Left ventricle myocardium inferior (tissue), 1 donor: ENCODE measurements around the gene MYADML2. TPM values are rescaled to one million over a fixed set of nuclear protein-coding genes. Genes with fewer than 3 reads are reported as not detected.
A peak's percentile ranks its signal among the peaks of the same experiment; 100 is the strongest.

Experiments used
- DNase-seq: peaks from one replicate; pipeline ENCODE4 v3.0.0-alpha.2; 2020
- H3K27ac ChIP-seq: fragments of 200-600 bp; replicated peaks from 2 replicates; pipeline ENCODE4 v1.8.0; 2021
- H3K27me3 ChIP-seq: fragments of 200-600 bp; 2 replicates; pipeline ENCODE4 v1.8.0; 2021; ENCODE audit warnings: low read depth
- H3K36me3 ChIP-seq: fragments of 200-600 bp; 2 replicates; pipeline ENCODE4 v1.8.0; 2021
- H3K4me1 ChIP-seq: fragments of 200-600 bp; 2 replicates; pipeline ENCODE4 v1.8.0; 2021
- H3K4me3 ChIP-seq: fragments of 200-600 bp; 2 replicates; pipeline ENCODE4 v1.8.0; 2021; ENCODE audit warnings: mild to moderate bottlenecking, moderate library complexity
- H3K9me3 ChIP-seq: fragments of 200-600 bp; replicated peaks from 2 replicates; pipeline ENCODE4 v1.8.0; 2021
- intact Hi-C: fragments of 100-400 bp; cut with micrococcal nuclease; formaldehyde crosslinking; loops from one replicate; pipeline ENCODE4 v1.11.0; 2022
- total RNA-seq: library from RNA; stranded (reverse); fragmentation: NEBNext Ultra II Directional; extraction: Animal tissue kit (Norgen Biotek cat#: 25700); gene quantifications from one replicate; pipeline ENCODE4 v1.2.1, GENCODE V29; 2021
- TF ChIP-seq, protein P1 (sequence below): fragments of 200-600 bp; IDR thresholded peaks from 2 replicates; pipeline ENCODE4 v1.8.0; 2021; ENCODE audit warnings: antibody characterized with exemption, mild to moderate bottlenecking, borderline replicate concordance
- donor health status: DM: no; HTN: yes; CAD: no; lungs with severe emphysema.

Gene MYADML2
- total RNA-seq, 1 donor from 2014 or later = 7.2 TPM

- H3K4me1 ChIP-seq = peaks cover 20% of the 10 kb centered on the region
- DNase-seq = no peak
- intact Hi-C loops = no loop called here
- TF ChIP-seq, protein P1, sequence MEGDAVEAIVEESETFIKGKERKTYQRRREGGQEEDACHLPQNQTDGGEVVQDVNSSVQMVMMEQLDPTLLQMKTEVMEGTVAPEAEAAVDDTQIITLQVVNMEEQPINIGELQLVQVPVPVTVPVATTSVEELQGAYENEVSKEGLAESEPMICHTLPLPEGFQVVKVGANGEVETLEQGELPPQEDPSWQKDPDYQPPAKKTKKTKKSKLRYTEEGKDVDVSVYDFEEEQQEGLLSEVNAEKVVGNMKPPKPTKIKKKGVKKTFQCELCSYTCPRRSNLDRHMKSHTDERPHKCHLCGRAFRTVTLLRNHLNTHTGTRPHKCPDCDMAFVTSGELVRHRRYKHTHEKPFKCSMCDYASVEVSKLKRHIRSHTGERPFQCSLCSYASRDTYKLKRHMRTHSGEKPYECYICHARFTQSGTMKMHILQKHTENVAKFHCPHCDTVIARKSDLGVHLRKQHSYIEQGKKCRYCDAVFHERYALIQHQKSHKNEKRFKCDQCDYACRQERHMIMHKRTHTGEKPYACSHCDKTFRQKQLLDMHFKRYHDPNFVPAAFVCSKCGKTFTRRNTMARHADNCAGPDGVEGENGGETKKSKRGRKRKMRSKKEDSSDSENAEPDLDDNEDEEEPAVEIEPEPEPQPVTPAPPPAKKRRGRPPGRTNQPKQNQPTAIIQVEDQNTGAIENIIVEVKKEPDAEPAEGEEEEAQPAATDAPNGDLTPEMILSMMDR = no peak
- H3K27me3 ChIP-seq = no peaks in the 10 kb centered on the region
- peak overlapping the region; percentile 93 for H3K4me3 ChIP-seq
- peak overlapping the region; percentile 79 for H3K27ac ChIP-seq
- no peaks in the 10 kb centered on the region for H3K9me3 ChIP-seq
- H3K36me3 ChIP-seq = peaks cover 45% of the 10 kb centered on the region
Measured at GRCh38 chr17:81909966-81910839, 36.8 kb downstream of the MYADML2 start.

GRCh38 chr17:81909231-81909630 lies 37.8 kb downstream of the MYADML2 start:
- H3K4me3 ChIP-seq = no peak overlapping the region
- no peak for DNase-seq
- no peaks in the 10 kb centered on the region for H3K9me3 ChIP-seq
- peaks cover 44% of the 10 kb centered on the region for H3K36me3 ChIP-seq
- intact Hi-C loops = no loop called here
- H3K27ac ChIP-seq = no peak overlapping the region
- H3K4me1 ChIP-seq = peaks cover 20% of the 10 kb centered on the region
- no peaks in the 10 kb centered on the region for H3K27me3 ChIP-seq
- TF ChIP-seq, protein P1 = no peak

DNA sequence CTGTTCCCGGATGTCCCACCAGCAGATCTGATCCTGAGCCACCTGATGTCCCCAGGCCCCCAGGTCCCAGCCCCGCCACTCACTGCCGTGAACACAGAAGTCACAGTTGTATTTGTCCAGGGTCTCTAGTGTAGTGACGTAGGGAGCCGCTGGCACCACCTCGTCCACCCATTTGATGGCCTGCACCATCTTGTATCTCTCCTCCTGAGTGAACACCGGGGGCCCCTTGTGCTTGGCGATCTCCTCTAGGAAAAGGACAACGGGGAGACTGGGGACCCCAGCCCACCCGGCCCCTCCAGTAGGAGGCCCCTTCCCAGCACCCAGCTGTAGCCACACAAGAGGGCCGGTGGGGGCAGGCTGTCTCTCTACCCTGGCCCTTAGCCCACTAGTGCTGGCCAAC lies 38.2 kb downstream of the MYADML2 start:
- TF ChIP-seq, protein P1 = no peak
- no peak overlapping the region for H3K27ac ChIP-seq
- no peaks in the 10 kb centered on the region for H3K27me3 ChIP-seq
- no peak overlapping the region for H3K4me3 ChIP-seq
- DNase-seq = no peak
- H3K4me1 ChIP-seq = peaks cover 20% of the 10 kb centered on the region
- no peaks in the 10 kb centered on the region for H3K9me3 ChIP-seq
- intact Hi-C loops = no loop called here
- H3K36me3 ChIP-seq = peaks cover 39% of the 10 kb centered on the region

- no peaks in the 10 kb centered on the region for H3K9me3 ChIP-seq
- DNase-seq = no peak
- H3K27ac ChIP-seq = no peak overlapping the region
- peaks cover 24% of the 10 kb centered on the region for H3K4me1 ChIP-seq
- no peak overlapping the region for H3K4me3 ChIP-seq
- intact Hi-C loops = no loop called here
- TF ChIP-seq, protein P1 = no peak
- H3K27me3 ChIP-seq = no peaks in the 10 kb centered on the region
- peaks cover 27% of the 10 kb centered on the region for H3K36me3 ChIP-seq
Measured at GRCh38 chr17:81907219-81908145, 39.6 kb downstream of the MYADML2 start.

GRCh38 chr17:81906476-81907218 lies 40.4 kb downstream of the MYADML2 start:
- no peaks in the 10 kb centered on the region for H3K9me3 ChIP-seq
- TF ChIP-seq, protein P1 = no peak
- no peaks in the 10 kb centered on the region for H3K27me3 ChIP-seq
- intact Hi-C loops = no loop called here
- H3K27ac ChIP-seq = no peak overlapping the region
- no peak for DNase-seq
- H3K36me3 ChIP-seq = peaks cover 20% of the 10 kb centered on the region
- H3K4me3 ChIP-seq = no peak overlapping the region
- peaks cover 26% of the 10 kb centered on the region for H3K4me1 ChIP-seq
